Ramos (cell line): ENCODE data around the gene CEP63.

Experiments
- in situ Hi-C: fragments of 300-500 bp; cut with MboI; formaldehyde crosslinking; loops from one replicate; pipeline ENCODE4 v1.14.3; 2022; ENCODE audit warnings: low sequenced_read_pairs; ENCODE audit not compliant: unreplicated experiment

The CEP63 gene

GRCh38 chr3:134621854-134622253 lies 136.0 kb downstream of the CEP63 start:
- in situ Hi-C loops = no loop called here

DNA sequence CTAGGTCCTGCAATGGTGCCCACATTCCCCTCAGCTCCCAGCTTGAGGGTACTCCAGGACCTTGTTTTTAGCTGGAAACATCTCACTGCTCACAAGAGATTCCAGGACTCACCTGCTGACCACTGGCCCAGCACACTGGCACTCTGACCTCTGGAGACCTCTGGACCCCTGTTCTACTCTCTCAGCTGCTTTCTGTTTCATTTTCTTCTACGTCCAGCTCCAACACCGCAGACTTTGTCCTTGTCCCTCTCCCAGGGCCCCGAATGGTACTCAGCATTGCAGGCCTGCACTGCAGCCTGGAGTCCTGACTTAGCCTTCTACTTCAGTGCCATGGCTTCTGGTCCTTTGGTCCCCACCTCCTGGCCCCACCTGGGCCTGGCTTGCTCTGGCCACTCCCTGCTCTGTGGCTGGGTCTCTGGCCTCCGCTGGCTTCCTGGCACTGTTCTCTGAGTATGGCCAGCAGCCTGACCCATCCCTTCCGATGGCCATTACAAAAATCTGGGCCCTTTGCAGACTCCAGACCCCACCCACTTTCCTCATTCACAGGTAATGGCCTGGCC lies 137.0 kb downstream of the CEP63 start:
- in situ Hi-C loops = no loop called here

DNA sequence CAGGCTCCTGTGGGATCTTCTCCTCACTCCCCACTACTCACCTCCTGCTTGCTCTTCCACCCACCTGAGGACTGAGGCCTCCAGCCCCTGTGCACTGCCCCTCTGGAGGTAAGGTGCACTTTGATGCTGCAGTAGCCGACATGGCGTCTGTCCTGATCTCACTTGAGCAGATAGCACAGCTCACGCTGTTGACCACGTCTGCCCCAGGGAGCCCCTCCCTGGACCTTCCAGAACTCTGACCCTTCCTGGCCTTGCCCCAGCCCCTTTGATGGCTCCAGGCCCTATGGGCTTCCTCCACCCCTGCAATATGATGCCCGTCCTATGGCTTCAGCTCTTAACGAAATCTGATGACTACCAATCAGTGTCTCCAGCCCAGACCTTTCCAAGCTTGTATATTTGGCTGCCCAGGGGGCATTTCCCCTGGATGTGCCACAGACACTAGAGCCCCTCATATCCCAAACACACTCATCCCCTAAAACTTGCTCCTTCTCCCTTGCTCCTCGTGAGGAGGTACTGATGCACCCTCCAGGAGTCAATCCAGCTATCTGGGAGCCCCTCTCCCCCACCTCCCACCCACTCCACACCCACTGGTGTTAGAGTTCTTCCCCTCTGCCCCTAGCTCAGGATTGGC lies 137.9 kb downstream of the CEP63 start:
- in situ Hi-C loops = no loop called here
